ENCODE measurements around the gene GOLT1A. TPM values are rescaled to one million over a fixed set of nuclear protein-coding genes. Genes with fewer than 3 reads are reported as not detected.

GOLT1A gene
- total and polyA plus RNA-seq, 11 donors: 0.24 to 0.29 TPM; not detected in 9

- H3K27me3 ChIP-seq: peaks cover 0 to 10% (median 0%) of the 10 kb centered on the region in 9 donors
- peaks cover 0 to 27% (median 10%) of the 10 kb centered on the region in 12 donors for H3K4me1 ChIP-seq
- peak overlapping the region; percentile 42 to 89 (median 70) for H3K4me3 ChIP-seq
- TF ChIP-seq CTCF (IDR thresholded peaks at IDR 0.05) (no peak), POLR2A (IDR thresholded peaks at IDR 0.05) (no peak)
- H3K27ac ChIP-seq: peak overlapping the region in 6 of 12 donors; percentile 17 to 78 (median 64)
- H3K9me3 ChIP-seq: no peaks in the 10 kb centered on the region
- no peaks in the 10 kb centered on the region for H3K36me3 ChIP-seq
- 30 to 71% (median 47%) methylated on average over 10 to 25 of the region's 25 CpGs for WGBS, 4 donors
- ATAC-seq (peak in 1 of 4 donors; percentile 6), DNase-seq (peak in 1 of 5 donors; percentile 28)
- intact Hi-C loops (cut with DNase I): no loop called here
These were observed 61.3 kb downstream of the GOLT1A start for GRCh38 chr1:204152310-204153044.

- ATAC-seq: peak in 3 of 4 donors; percentile 31 to 59 (median 43)
- TF ChIP-seq CTCF (IDR thresholded peaks at IDR 0.05) (no peak), POLR2A (IDR thresholded peaks at IDR 0.05) (no peak)
- peaks cover 0 to 27% (median 10%) of the 10 kb centered on the region in 12 donors for H3K4me1 ChIP-seq
- H3K36me3 ChIP-seq: no peaks in the 10 kb centered on the region
- peaks cover 0 to 10% (median 0%) of the 10 kb centered on the region in 9 donors for H3K27me3 ChIP-seq
- peak within 1 kb of the TSS in 9 of 12 donors; percentile 20 to 78 (median 64) for H3K27ac ChIP-seq
- intact Hi-C loops (cut with DNase I): no loop called here
- peak; percentile 63 to 73 (median 68) for DNase-seq
- WGBS, 4 donors: 0 to 6% (median 1%) methylated on average over 9 to 94 of the region's 94 CpGs
- no peaks in the 10 kb centered on the region for H3K9me3 ChIP-seq
- peak within 1 kb of the TSS; percentile 42 to 89 (median 70) for H3K4me3 ChIP-seq
These were observed 62.1 kb downstream of the GOLT1A start, which contains the start of gene ETNK2 for GRCh38 chr1:204151552-204152309. Gene ETNK2 (minus strand): TSS chr1:204152044. CDS start chr1:204151852, 192 bp downstream.

- DNase-seq: no peak
- peak overlapping the region; percentile 42 to 89 (median 70) for H3K4me3 ChIP-seq
- WGBS, 4 donors: 30 to 59% (median 32%) methylated on average over 13 to 33 of the region's 33 CpGs
- peak overlapping the region in 9 of 12 donors; percentile 20 to 78 (median 64) for H3K27ac ChIP-seq
- peaks cover 0 to 27% (median 10%) of the 10 kb centered on the region in 12 donors for H3K4me1 ChIP-seq
- H3K9me3 ChIP-seq: no peaks in the 10 kb centered on the region
- TF ChIP-seq POLR2A (IDR thresholded peaks at IDR 0.05): no peak
- TF ChIP-seq CTCF (IDR thresholded peaks at IDR 0.05): no peak
- H3K27me3 ChIP-seq: peaks cover 0 to 10% (median 0%) of the 10 kb centered on the region in 9 donors
- ATAC-seq: peak in 2 of 4 donors; percentile 23 to 24
- intact Hi-C loops (cut with DNase I): no loop called here
- no peaks in the 10 kb centered on the region for H3K36me3 ChIP-seq
These were observed 62.9 kb downstream of the GOLT1A start for GRCh38 chr1:204150702-204151551.
